ENCODE data around the gene TNC.
A peak's percentile ranks its signal among the peaks of the same experiment; 100 is the strongest.

GRCh38 chr9:115013998-115014397 lies 104.0 kb downstream of the TNC start:
- TF ChIP-seq POLR2A (IDR thresholded peaks at IDR 0.05) (no peak), CTCF (IDR thresholded peaks at IDR 0.05) (peak; percentile 78 to 92 (median 86))
